Osteocyte (in vitro differentiated cells): Measurements from ENCODE around the gene SLC13A5. TPM values are rescaled to one million over a fixed set of nuclear protein-coding genes. Genes with fewer than 3 reads are reported as not detected.

Source experiments
- DNase-seq: peaks from one replicate; pipeline ENCODE4 v3.0.0; 2021; ENCODE audit warnings: mixed read lengths; ENCODE audit not compliant: unreplicated experiment; ENCODE audit errors: extremely low spot score
- H3K27ac Mint-ChIP-seq: one replicate; pipeline ENCODE4 v1.8.0; 2021; ENCODE audit warnings: mild to moderate bottlenecking, mixed read lengths; ENCODE audit not compliant: unreplicated experiment
- H3K27me3 Mint-ChIP-seq: one replicate; pipeline ENCODE4 v1.8.0; 2021; ENCODE audit warnings: mixed read lengths; ENCODE audit not compliant: unreplicated experiment
- H3K36me3 Mint-ChIP-seq: one replicate; pipeline ENCODE4 v1.8.0; 2021; ENCODE audit warnings: mixed read lengths; ENCODE audit not compliant: unreplicated experiment
- H3K4me1 Mint-ChIP-seq: one replicate; pipeline ENCODE4 v1.8.0; 2021; ENCODE audit warnings: mixed read lengths; ENCODE audit not compliant: unreplicated experiment
- H3K4me3 Mint-ChIP-seq: one replicate; pipeline ENCODE4 v1.8.0; 2021; ENCODE audit warnings: mild to moderate bottlenecking, moderate library complexity, mixed read lengths; ENCODE audit not compliant: unreplicated experiment
- H3K9me3 Mint-ChIP-seq: one replicate; pipeline ENCODE4 v1.8.0; 2021; ENCODE audit warnings: mixed read lengths; ENCODE audit not compliant: unreplicated experiment
- CTCF ChIP-seq: fragments of 200-600 bp; sonication (generic); IDR thresholded peaks from 2 replicates; pipeline ENCODE4 v1.5.0; 2021; ENCODE audit warnings: antibody characterized with exemption, mild to moderate bottlenecking, moderate library complexity
- total RNA-seq: library from RNA; stranded (reverse); gene quantifications from 2 replicates; pipeline ENCODE4 v1.2.1, GENCODE V29; 2021

The SLC13A5 gene
- total RNA-seq, 1 donor from 2014 or later = not detected

GRCh38 chr17:6706499-6706898, 6.7 kb downstream of the SLC13A5 start:
- H3K27me3 Mint-ChIP-seq = peaks cover 19% of the 10 kb centered on the region
- H3K27ac Mint-ChIP-seq = no peak overlapping the region
- no peaks in the 10 kb centered on the region for H3K9me3 Mint-ChIP-seq
- no peaks in the 10 kb centered on the region for H3K4me1 Mint-ChIP-seq
- no peaks in the 10 kb centered on the region for H3K36me3 Mint-ChIP-seq
- DNase-seq = no peak
- no peak overlapping the region for H3K4me3 Mint-ChIP-seq
- TF ChIP-seq CTCF = no peak

- no peak overlapping the region for H3K4me3 Mint-ChIP-seq
- TF ChIP-seq CTCF = no peak
- peaks cover 16% of the 10 kb centered on the region for H3K27me3 Mint-ChIP-seq
- no peaks in the 10 kb centered on the region for H3K9me3 Mint-ChIP-seq
- H3K4me1 Mint-ChIP-seq = no peaks in the 10 kb centered on the region
- no peaks in the 10 kb centered on the region for H3K36me3 Mint-ChIP-seq
- H3K27ac Mint-ChIP-seq = no peak overlapping the region
- DNase-seq = no peak
Measured at GRCh38 chr17:6704470-6705052, 8.6 kb downstream of the SLC13A5 start.

DNA sequence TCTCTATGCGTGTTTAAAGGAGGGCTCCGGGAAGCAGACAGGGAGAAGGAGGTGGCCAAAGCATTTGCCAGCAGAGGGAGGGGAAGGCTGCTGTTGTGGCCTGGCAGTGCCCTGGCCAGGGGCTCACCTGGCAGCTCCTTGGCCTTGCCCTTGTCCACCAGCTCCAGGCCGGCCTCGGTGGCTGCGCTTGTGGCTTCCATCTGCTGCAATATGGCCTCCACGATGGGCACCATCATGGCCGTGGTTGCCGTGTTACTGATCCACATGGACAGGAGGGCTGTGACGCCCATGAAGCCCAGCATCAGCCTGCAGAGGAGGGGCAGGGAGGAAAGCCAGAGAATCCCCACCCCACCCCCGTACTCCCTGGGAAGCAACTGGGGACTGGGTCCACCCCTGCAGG, 9.4 kb downstream of the SLC13A5 start:
- no peak overlapping the region for H3K4me3 Mint-ChIP-seq
- no peaks in the 10 kb centered on the region for H3K4me1 Mint-ChIP-seq
- no peaks in the 10 kb centered on the region for H3K36me3 Mint-ChIP-seq
- no peak for TF ChIP-seq CTCF
- no peak overlapping the region for H3K27ac Mint-ChIP-seq
- peaks cover 14% of the 10 kb centered on the region for H3K27me3 Mint-ChIP-seq
- DNase-seq = no peak
- no peaks in the 10 kb centered on the region for H3K9me3 Mint-ChIP-seq

GRCh38 chr17:6702567-6703215, 10.5 kb downstream of the SLC13A5 start:
- H3K27me3 Mint-ChIP-seq = peaks cover 14% of the 10 kb centered on the region
- no peak for DNase-seq
- TF ChIP-seq CTCF = no peak
- no peak overlapping the region for H3K27ac Mint-ChIP-seq
- H3K4me1 Mint-ChIP-seq = no peaks in the 10 kb centered on the region
- H3K9me3 Mint-ChIP-seq = no peaks in the 10 kb centered on the region
- H3K4me3 Mint-ChIP-seq = no peak overlapping the region
- H3K36me3 Mint-ChIP-seq = no peaks in the 10 kb centered on the region

DNA sequence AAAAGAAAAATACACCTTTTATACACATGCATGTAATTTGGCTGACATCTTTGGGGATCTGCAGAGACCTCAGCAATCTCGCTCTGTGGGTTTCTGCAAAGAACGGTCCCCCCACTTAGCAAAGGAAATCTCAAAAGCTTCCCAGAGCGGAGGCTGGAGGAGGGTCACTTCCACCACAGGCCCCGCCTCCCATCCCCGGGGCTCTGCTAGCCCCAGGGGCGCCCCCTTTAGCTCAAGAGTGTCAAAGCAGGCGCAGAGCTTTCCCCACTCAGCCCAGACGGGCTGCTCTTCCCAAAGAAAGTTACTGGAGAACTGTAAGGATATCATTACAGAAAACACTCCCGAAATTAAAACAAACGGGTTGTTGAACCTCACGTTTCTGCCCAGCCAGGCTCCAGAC, 11.4 kb downstream of the SLC13A5 start:
- no peaks in the 10 kb centered on the region for H3K36me3 Mint-ChIP-seq
- no peaks in the 10 kb centered on the region for H3K9me3 Mint-ChIP-seq
- H3K4me1 Mint-ChIP-seq = no peaks in the 10 kb centered on the region
- no peak for DNase-seq
- peaks cover 8% of the 10 kb centered on the region for H3K27me3 Mint-ChIP-seq
- H3K4me3 Mint-ChIP-seq = no peak overlapping the region
- TF ChIP-seq CTCF = peak; percentile 23
- no peak overlapping the region for H3K27ac Mint-ChIP-seq
